GM12873 (cell line): ENCODE results near the gene S1PR4.

ENCODE experiments used
- TF ChIP-seq, protein P1 (sequence below): IDR thresholded peaks from 2 replicates; pipeline ENCODE4 v1.5.1; 2012; ENCODE audit warnings: low read depth, mild to moderate bottlenecking, moderate library complexity, low read length, control low read depth; ENCODE audit not compliant: insufficient read depth; ENCODE audit errors: missing control alignments

S1PR4 gene

DNA sequence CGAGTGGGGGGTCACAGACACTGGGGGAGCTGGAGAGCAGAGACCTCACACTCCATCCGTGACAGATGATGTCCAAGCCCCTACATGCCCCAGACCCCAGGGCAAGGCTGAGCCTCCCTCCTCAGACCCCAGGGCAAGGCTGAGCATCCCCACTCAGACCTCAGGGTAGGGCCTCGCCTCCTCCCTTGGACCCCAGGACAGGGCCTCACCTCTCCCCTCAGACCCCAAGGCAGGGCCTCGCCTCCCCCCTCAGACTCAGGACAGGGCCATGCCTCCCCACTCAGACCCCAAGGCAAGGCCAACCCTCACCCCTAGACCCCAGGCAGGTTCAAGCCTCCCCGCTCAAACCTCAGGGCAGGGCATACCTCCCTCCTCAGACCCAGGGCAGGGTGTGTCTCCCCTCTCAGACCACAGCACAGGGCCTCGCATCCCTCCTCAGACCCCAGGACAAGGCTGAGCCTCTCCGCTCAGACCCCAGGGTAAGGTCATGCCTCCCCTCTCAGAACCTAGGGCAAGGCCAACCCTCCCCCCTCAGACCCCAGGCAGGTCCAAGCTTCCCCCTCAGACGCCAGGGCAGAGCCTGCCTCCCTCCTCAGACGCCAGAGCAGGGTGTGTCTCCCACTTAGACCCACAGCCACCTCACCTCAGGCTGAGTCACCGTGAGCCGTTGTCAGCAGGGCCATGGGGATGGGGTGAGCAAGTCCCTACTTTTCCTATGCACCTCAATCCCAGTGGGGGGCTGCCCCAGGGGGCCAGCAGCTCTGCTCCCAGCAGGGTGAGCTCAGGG, 1.7 kb upstream of the S1PR4 start:
- TF ChIP-seq, protein P1, sequence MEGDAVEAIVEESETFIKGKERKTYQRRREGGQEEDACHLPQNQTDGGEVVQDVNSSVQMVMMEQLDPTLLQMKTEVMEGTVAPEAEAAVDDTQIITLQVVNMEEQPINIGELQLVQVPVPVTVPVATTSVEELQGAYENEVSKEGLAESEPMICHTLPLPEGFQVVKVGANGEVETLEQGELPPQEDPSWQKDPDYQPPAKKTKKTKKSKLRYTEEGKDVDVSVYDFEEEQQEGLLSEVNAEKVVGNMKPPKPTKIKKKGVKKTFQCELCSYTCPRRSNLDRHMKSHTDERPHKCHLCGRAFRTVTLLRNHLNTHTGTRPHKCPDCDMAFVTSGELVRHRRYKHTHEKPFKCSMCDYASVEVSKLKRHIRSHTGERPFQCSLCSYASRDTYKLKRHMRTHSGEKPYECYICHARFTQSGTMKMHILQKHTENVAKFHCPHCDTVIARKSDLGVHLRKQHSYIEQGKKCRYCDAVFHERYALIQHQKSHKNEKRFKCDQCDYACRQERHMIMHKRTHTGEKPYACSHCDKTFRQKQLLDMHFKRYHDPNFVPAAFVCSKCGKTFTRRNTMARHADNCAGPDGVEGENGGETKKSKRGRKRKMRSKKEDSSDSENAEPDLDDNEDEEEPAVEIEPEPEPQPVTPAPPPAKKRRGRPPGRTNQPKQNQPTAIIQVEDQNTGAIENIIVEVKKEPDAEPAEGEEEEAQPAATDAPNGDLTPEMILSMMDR = no peak

DNA sequence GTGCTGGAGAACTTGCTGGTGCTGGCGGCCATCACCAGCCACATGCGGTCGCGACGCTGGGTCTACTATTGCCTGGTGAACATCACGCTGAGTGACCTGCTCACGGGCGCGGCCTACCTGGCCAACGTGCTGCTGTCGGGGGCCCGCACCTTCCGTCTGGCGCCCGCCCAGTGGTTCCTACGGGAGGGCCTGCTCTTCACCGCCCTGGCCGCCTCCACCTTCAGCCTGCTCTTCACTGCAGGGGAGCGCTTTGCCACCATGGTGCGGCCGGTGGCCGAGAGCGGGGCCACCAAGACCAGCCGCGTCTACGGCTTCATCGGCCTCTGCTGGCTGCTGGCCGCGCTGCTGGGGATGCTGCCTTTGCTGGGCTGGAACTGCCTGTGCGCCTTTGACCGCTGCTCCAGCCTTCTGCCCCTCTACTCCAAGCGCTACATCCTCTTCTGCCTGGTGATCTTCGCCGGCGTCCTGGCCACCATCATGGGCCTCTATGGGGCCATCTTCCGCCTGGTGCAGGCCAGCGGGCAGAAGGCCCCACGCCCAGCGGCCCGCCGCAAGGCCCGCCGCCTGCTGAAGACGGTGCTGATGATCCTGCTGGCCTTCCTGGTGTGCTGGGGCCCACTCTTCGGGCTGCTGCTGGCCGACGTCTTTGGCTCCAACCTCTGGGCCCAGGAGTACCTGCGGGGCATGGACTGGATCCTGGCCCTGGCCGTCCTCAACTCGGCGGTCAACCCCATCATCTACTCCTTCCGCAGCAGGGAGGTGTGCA, 587 bp downstream of the S1PR4 start:
- TF ChIP-seq, protein P1 = no peak

DNA sequence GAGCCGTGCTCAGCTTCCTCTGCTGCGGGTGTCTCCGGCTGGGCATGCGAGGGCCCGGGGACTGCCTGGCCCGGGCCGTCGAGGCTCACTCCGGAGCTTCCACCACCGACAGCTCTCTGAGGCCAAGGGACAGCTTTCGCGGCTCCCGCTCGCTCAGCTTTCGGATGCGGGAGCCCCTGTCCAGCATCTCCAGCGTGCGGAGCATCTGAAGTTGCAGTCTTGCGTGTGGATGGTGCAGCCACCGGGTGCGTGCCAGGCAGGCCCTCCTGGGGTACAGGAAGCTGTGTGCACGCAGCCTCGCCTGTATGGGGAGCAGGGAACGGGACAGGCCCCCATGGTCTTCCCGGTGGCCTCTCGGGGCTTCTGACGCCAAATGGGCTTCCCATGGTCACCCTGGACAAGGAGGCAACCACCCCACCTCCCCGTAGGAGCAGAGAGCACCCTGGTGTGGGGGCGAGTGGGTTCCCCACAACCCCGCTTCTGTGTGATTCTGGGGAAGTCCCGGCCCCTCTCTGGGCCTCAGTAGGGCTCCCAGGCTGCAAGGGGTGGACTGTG, 1.2 kb downstream of the S1PR4 start:
- TF ChIP-seq, protein P1 = no peak

DNA sequence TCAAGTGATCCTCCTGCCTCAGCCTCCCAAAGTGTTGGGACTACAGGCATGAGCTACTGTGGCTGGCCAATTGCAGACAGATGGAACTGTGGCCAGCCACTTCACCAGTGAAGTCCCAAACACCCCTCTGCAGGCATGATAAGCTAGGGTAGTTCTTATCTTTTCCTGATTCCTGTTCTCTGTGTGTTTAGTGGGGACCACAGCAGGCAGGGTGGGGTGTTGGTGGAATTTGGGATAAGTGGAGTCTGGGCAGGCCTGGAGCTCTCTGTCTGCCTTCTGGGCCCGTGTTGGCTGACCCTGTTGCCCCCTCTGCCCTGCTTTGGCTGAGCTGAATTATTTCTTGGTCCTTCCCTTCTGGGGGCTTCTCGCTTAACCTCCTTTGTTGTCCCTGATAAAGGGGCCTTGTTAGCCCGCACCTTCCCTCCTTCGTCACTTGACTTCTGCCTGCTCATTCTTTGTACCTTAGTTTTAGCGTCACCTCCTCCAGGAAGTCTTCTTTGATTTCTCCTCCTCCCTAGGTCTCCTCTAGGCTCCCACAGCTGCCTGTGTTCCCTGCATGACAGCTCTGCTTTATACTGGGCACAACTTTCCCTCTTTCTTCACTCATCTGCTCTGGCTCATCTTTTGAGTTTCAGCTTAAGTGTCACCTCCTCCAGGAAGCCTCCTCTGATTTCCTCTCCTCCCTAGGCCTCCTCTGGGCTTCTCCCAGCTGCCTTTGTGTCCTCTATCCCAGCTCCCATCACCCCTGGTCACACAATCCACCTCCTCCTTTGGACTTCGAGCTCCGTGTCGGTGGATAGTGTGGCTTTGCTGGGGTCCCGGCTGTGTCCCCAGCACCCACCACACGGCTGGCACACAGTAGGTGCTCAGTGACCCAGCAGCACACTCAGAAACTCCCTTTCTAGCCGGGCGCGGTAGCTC, 5.4 kb downstream of the S1PR4 start:
- TF ChIP-seq, protein P1 = no peak

DNA sequence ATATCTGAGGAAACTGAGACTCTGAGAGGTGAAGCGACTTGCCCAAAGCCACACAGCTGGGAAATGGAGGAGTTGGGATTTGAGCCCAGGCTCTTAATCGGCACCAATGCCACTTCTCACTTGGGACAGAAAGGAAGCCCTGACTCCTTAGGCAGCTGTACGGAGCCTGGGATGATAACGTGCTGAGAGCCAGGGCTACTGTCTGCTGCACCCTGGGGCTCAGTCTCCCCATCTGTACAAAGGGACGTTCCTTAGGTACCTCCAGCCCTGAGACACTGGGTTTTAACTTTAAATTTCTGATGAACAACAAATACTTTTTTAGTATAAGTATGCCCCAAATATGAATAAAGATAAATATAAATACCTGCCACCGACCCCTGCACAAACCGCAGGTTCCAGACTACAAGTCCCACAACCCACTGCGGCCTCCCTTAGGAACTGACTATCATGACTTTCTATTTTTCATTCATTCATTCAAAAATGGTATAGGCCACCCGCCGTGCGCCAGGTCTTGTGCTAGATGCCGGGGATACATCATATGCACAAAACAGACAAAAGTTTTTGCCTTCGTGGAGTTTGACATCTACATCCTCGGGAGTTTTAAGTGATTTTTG, 6.4 kb downstream of the S1PR4 start:
- TF ChIP-seq, protein P1 = no peak

DNA sequence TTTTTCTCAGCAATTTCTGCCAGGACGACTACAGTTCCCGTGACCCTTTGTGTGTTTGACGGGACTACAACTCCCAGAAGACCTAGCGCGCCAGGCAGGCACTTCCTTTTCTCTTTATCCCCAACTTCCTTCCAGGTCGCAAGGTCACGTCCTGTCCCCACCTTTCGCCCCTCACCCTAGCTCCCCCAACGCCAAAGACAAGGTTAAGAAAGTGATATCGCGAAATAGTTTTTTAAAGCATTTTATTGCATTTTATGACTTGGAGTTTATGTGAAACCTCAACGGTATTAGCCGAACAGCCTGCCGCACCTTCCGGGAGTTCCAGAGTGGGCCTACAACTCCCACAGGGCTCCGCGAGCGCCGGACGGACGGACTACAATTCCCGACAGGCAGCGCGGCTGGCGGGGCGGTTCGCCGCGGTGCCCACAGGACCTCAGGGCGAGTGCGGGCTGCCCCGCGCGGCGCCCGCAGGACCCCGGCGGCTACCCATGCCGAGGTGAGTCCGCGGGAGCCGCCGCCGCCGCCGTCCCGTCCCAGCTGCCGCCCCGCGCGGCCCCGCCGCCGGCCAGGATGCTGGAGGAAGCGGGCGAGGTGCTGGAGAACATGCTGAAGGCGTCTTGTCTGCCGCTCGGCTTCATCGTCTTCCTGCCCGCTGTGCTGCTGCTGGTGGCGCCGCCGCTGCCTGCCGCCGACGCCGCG, 7.0 kb downstream of the S1PR4 start, which contains the start of gene NCLN:
Gene NCLN, plus strand, starts transcription at position 470 of the 699 bp plus-strand sequence. Its CDS starts 101 bp downstream, at position 571.
- TF ChIP-seq, protein P1 = no peak
